GM19455 (cell line): ENCODE data around the gene SLC25A34.

Experiments used
- ATAC-seq: cut with Tn5 transposase; IDR thresholded peaks from one replicate; pipeline ENCODE4 v1.9.1; 2021; ENCODE audit not compliant: unreplicated experiment

The SLC25A34 gene

DNA sequence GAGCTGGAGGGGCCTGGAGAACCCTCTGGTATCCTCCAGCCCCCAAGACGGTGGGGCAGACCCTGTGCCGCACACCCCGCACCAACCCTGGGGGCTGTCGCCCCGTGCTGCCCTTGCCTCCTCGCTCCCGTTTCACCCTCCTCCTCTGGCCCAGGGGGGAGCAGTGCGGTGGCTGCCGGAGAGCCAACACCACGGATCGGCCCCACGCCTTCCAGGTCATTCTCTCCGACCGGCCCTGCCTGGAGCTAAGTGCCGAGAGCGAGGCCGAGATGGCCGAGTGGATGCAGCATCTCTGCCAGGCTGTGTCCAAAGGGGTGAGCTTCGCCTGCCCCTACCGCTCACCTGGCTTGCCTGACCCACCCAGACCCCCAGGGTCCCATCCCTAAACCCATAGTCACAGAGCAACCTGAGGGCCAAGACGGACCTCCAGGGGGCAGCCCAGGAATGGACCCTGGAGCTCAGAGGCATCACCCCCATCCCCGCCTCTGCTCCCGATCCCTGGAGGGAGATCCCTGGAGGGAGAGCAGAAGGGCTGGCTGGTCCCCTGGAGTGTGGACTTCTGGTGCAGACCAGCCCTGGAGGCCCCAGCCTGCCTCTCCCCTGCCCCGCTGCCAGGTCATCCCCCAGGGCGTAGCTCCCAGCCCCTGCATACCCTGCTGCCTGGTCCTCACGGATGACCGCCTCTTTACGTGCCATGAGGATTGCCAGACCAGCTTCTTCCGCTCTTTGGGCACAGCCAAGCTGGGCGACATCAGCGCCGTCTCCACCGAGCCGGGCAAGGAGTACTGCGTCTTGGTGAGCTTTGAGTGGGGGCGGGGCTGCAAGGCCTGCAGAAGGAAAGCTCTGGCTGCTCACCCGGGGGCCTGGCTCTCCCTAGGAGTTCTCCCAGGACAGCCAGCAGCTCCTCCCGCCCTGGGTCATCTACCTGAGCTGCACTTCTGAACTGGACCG is 4.0 kb upstream of the SLC25A34 start:
- no peak for ATAC-seq

DNA sequence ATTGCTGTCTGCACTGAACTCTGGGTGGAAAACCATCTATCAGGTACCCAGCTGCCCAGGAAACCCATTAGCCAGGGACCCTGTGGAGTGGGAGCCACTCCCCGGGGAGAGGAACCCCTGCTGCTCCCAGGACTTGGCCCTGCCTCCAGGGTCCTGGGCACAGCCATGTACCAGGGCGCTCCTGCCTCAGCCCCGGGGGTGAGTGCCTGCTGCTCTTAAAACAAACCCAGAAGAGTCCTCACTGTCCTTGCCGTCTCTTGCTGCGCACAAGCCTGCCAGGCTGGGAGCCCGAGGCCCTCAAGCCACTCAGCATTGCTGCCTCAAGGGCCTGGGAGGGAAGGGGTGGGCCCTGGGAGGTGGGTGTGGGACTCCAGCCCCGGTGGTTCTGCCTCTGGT is 3.4 kb upstream of the SLC25A34 start:
- ATAC-seq, result no peak

DNA sequence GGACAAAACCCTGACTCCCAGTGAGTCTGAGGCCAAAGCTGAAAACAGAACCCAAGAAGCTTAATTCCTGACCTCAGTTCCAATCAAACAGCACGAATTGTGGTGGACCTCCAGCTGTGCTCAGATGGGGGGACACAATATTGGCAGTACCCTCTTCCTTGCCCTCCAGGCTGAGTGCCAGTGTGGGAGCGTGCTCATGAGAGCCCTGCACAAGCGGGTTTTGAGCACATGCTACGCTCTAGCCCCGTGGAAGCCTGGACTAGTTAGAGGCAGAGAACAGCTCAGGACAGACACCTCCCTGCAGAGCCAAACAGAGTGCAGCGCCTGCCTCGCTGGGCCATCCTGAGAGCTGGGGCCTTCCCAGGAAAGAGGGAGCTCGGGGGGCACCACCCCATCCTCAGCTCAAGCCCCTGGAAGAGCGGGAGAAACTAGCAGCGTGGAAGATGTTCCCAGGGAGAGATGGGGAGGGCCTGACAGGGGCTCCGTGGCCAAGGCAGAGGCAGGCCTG is 2.8 kb upstream of the SLC25A34 start:
- no peak for ATAC-seq

DNA sequence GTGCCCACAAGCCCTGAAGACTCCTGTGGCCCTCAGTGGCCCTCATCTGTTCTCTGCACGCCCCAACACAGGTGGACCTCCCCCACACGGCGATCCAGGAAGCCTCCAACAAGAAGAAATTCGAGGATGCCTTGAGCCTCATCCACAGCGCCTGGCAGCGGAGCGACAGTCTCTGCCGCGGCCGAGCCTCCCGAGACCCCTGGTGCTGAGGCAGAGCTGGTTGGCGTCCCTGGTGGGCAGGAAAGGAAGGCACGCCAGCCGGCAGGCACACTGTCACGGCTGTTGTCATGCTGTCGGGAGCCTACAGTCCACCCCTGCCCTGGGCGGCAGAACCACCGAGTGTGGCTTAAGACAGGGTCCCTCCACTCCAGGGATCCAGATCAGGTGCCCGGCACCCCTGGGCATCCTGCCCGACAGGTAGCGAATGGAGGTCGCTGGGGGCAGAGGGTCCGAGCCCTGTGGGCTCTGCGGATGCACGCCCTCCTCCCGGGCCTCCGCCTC is 2.3 kb upstream of the SLC25A34 start:
- no peak for ATAC-seq

DNA sequence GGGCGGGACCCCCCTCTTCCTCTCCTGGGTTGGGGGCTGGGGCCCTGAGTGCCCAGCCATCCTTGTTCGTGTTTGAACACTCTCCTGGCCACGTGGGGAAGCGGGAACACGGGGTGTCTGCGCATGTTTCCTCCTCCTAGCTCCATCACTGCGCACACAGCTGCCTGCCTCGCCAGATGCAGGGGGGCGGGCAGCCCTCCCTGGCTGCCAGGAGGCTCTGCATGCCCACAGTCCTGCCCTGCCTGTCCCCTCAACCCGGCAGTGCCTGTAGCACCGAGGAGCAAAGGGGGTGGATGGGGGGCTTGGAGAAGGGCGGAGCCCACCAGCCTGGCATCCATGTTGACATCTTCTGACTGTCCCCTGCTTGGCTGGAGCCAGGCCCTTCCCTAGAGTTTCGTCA is 1.8 kb upstream of the SLC25A34 start:
- ATAC-seq, result no peak

DNA sequence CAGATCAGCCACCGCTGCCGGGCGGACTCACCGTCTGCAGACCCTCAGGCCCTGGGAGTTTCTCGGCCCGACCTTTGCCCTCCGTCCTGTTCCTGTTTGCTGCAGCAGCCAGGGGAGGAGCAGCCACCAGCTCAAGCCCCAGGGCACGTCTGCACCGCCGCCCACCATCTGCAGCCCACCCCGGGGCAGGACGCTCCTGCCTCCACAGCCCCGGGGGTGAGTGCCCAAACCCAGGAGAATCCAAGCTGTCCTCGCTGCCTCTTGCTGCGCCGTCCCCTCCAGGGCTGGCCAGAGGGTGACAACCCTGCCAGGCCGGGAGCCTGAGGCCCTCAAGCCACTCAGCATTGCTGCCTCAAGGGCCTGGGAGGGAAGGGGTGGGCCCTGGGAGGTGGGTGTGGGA is 1.2 kb upstream of the SLC25A34 start:
- no peak for ATAC-seq

DNA sequence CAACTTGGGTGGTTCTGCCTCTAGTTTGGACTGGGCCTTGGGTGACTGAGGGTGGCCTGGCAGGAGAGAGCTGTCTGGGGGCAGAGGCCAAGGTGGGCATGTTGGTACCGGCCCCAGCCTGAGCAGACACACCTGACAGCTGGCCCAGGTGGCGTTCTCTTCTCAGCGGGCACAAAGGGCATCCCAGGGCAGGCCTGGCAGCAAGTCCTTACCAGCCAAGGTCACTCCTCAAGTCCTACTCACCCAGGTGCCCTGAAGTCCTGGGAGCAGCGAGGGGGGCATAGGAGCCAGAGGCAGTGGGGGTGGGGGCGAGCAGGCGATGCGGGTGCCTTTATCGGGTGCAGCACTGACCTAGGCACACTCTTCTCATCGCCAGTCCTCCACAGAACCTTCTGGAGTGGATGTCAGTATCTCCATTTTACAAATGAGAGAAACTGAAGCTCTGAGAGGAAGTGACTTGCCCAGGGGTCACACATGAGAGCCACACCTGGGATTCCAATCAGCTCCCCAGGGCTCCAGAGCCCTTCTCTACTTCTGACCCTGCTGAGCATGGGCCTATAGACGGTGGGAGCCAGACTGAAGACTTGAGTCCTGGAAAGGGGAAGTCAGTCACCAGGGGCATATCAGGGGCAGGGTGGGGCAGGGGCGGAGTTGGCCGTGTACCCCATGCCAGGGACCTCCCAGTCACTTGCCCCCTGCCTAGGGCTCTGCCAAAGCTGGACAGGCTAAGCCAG is 587 bp upstream of the SLC25A34 start:
- ATAC-seq, result no peak

DNA sequence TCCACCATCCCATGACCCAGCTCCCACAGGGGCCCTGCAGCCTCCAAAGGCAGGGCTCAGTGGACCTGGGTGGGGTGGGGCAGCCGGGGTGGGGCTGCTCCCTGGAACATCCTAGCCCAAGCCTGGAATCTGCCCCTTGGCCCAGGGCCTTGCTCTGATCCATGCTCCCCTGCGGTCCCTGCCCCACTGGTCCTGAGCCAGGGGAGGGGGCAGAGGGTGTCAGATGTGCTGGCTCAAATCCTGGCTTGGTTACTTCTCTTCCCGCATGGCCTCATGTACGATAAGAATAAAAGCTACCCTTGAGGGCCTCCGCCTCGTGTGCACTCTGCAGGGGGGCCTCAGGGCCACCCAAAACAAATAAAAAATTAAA is 819 bp downstream of the SLC25A34 start:
- no peak for ATAC-seq

DNA sequence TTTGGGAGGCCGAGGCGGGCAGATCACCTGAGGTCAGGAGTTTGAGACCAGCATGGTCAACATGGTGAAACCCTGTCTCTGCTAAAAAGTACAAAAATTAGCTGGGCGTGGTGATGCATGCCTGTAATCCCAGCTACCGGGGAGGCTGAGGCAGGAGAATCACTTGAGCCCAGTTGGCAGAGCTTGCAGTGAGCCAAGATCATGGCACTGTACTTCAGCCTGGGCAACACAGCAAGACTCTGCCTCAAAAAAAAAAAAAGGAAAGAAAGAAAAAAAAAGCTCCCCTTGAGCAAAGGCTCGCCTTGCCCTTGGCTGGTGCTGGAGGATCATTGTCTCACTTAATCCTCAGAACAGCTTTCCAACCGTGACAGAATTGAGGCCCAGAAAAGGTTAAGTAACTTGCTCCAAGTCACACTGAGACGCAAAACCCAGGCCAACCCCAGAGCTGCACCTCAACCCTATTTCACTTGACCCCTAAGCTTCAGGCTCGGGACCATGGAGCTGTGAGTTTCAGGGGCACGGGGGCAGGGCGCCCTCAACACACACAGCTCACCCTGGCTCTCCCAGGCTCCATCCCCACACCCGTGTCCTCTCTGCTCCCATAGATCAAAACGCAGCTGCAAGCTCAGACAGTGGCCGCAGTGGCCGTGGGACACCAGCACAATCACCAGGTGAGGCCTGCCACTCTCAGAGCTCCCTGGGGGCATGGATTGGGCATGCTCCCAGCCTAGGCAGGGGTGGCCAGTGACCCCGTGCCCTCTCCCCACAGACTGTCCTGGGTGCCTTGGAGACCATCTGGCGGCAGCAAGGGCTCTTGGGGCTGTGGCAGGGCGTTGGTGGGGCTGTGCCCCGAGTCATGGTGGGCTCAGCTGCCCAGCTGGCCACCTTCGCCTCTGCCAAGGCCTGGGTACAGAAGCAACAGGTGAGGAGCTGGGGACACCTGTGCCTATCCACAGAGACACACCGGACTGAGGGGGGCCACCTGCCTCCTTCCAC is 1.6 kb downstream of the SLC25A34 start:
- no peak for ATAC-seq

DNA sequence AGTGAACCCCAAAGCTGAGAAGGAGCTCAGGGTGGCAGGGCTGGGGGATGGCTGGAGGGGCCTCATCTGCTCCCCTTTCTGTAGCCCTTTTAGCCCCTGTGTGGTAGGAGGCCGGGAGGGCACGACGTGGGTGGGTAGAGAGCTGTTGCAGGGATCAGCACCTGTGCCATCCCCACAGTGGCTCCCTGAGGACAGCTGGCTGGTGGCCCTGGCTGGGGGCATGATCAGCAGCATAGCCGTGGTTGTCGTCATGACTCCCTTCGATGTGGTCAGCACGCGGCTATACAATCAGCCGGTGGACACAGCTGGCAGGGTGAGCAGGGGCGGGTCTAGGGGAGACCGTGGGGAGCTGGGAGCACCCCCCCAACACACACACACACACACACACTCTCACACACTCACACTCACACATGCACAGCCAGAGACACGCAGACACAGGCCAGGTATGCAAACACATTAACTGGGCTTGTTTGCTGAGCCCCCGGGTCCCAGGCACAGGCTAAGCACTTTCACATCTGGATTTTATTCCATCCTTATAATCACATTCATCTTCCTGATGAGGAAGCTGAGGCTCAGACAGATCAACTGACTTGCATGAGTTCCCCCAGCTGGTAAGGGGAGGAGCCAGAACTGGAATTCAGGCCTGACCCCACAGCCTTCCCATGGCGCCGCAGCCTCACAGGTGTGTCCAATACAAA is 2.5 kb downstream of the SLC25A34 start:
- no peak for ATAC-seq

DNA sequence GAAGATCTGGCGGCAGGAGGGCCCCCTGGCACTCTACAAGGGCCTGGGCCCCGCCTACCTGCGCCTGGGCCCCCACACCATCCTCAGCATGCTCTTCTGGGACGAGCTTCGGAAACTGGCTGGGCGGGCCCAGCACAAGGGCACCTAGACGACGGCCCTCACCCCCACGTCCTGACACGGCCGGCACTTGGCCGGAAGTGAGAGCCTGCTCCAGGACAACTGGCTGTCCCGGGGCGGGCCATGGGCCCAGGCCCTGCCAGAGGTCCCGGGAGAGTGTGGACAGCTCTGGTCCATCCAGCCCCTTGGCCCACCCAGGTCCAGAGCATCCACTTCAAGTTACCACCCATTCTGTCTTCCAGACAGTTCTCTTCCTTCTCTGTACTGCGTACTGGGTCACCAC is 3.2 kb downstream of the SLC25A34 start:
- ATAC-seq, result no peak

DNA sequence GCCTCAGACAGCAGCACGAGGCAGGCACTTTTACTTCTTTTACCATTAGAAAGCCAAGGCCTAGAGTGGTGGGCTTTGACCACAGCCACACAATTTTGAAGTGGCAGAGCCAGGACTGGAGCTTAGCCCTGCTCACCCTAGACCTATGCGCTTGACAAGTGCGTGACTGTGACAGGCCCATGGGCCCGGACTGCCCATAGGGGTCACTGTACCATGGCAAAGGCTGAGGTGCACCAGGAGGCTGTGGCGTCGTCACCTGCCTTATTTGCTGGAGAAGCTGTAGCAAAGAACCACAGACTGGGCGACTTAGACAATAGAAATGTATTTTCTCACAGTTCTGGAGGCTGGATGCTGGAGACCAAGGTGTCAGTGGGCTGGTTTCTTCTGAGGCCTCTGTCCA is 3.7 kb downstream of the SLC25A34 start:
- no peak for ATAC-seq

DNA sequence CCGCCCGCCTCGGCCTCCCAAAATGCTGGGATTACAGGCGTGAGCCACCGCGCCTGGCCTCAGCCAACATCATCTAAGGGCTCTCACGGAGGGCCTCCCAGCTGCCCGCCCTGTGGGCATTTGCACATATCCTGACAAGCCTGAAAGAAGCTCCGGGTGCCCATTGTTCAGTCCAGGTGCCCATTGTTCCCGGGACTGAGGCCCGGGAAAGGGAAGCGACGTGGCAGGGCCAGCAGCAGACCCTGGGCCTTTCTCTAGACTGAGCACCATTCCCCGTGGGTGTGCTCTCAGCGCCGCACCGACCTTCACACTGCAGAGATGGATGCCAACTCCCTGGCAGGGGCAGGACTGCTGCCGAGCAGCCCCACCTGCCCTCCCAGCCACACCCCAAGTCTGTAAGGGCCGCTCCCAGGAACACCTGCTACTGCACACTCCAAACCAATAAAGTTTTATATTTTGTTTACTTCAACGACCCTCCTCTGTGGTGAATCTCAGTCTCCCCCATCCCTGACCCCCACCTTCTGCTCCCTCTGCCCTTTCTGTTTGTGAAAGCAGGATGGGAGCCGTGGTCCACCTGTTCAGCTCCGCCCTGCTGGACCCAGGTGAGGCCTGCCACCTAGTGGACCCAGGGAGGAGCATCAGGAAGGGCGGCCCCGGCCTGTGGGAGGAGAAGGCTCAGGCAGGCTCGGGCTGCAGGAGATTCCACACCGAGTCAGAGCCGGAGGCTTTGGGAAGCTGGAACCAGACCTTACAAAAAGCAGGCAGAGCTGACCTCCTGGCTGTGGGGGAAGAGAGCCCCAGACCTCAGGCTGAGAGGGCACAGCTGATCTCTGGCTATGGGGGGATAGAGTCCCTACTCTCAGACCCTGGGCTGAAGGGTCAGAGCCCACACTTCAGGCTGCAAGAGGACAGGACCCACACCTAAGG is 5.1 kb downstream of the SLC25A34 start:
- ATAC-seq, result no peak

DNA sequence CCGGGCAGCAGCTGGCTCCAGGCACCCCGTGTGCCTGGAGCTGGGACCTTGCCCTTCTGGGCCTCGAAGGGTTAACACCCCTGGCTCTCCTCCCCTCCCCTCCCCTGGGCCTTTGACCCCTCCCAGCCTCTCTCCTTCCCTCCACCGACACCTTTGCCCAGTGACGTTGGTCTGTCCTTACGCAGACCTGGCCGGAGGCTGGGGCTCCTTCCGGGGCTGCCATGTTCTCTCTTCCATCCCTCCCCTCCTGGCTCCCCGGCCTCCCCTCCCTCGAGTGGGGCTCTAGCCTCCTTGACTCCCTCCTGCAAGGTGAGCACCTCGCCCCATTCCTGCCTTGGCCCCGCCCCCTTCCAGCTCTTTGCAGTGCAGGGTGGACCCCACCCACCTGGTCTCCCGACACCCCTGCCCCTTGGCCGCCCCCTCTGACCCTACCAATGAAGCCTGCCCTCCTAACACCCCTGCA is 6.3 kb downstream of the SLC25A34 start, which contains the start of gene TMEM82:
TMEM82 (plus strand) TSS at position 161 of the 463 bp plus-strand sequence; CDS start at position 222, 61 bp downstream.
- no peak for ATAC-seq

DNA sequence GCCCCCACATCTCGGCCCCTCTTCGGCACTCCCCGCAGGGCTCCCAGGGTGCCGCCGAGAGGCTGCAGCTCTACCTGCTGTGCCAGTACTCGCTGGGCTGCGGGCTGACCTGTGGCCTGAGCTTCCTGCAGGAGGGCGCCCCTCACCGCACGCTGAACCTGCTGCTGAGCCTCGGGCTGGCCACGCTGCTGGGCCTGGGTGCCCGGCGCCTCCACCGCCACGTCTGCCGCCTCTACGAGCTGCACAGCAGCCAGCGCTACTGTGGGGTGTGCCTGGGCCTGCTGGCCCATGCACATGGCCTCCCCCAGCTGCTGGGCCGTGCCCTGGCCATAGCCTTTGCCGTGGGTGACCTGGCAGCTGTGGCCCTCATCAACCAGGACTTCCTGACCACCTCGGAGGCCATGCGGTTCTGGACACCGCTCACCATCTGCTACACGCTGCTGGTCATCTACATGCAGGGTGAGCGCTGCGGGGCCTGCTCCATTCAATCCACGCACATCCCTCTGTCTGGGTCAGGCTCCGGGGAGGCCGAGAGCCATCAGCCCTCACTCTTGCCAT is 8.1 kb downstream of the SLC25A34 start:
- no peak for ATAC-seq

DNA sequence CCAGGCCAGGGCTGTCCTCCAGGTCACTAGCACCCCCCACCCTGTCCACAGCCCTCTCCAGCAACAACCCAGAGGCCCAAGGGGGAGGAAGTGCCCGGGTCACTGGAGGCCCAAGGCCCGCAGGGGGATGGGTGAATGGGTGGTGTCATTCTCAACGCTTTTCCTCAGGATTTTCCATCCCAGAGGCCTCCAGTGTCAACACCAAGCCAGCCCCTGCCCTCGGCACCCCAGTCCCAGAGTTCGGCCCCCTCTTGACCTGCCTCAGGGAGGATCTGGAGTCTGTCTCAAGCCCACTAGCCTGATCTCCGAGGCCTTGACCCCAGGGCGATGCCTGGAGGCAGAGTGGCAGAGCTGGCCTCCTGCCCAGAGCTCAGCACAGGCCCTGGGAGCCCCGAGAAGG is 11.3 kb downstream of the SLC25A34 start:
- no peak for ATAC-seq

DNA sequence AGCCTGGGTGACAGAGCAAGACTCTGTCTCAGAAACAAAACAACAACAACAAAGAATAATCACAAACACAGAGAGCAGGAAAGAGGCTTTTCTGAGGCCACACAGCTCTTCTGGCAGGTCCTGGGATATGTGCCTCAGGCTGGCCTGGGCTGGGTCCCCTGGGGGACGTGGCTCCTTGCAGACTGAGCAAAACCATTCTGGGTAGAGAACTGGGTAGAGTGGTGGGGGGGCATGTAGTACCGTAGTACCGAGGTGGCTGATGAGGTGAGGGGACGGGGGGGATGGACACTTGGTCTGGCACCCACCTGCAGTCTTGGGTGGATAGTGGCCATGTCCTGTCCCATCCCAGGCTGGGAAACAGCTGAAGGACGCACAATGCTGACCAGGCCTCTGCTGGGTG is 12.2 kb downstream of the SLC25A34 start:
- ATAC-seq, result no peak

DNA sequence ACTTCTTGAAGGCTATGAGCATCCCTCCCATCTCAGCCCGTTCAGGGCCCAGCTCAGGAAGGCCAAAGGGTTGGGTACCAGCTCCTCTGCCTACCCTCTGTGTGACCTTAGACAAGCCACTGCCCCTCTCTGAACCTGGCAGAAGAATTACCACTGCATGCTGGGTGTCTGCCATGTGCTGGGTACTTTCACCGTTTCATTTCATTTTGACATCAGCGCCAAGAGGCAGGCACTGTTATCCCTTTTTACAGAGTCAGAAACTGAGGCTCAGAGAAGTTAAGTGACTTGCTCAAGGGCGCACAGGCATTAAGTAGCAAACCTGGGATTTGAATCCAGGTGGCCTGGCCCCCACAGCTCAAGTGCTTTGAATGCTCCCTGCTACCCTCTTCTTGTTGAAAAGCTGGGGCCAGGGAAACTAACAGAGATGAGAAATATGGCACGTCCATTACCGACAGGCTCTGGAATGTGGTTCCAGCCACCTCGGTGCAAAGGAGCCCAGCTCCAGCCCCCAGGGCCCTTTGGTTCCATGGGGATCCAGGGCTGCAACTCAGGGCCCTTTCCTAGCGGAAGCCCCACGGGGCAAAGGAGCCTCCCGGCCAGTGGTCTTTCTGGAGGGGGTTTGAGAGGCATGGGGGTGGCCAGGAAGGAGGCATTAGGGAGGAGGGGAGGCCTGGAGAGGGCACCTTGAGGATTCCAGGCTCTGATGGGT is 12.8 kb downstream of the SLC25A34 start:
- ATAC-seq, result no peak
